Rectal smooth muscle tissue (tissue), 1 donor: Measurements from ENCODE around the gene NOL4L.
A peak's percentile ranks its signal among the peaks of the same experiment; 100 is the strongest.

Source experiments
- H3K27ac ChIP-seq: one replicate; pipeline ENCODE4 v1.7.0; 2013; ENCODE audit warnings: low read depth, low read length, inconsistent platforms
- H3K27me3 ChIP-seq: one replicate; pipeline ENCODE4 v1.7.0; 2013; ENCODE audit warnings: low read length; ENCODE audit not compliant: control insufficient read depth, insufficient read depth
- H3K36me3 ChIP-seq: one replicate; pipeline ENCODE4 v1.7.0; 2013; ENCODE audit warnings: low read length; ENCODE audit not compliant: control insufficient read depth, insufficient read depth
- H3K4me1 ChIP-seq: one replicate; pipeline ENCODE4 v1.7.0; 2013; ENCODE audit warnings: low read length; ENCODE audit not compliant: control insufficient read depth, insufficient read depth
- H3K4me3 ChIP-seq: one replicate; pipeline ENCODE4 v1.7.0; 2013; ENCODE audit warnings: low read length
- H3K9ac ChIP-seq: one replicate; pipeline ENCODE4 v1.7.0; 2013; ENCODE audit warnings: low read length

NOL4L gene

DNA sequence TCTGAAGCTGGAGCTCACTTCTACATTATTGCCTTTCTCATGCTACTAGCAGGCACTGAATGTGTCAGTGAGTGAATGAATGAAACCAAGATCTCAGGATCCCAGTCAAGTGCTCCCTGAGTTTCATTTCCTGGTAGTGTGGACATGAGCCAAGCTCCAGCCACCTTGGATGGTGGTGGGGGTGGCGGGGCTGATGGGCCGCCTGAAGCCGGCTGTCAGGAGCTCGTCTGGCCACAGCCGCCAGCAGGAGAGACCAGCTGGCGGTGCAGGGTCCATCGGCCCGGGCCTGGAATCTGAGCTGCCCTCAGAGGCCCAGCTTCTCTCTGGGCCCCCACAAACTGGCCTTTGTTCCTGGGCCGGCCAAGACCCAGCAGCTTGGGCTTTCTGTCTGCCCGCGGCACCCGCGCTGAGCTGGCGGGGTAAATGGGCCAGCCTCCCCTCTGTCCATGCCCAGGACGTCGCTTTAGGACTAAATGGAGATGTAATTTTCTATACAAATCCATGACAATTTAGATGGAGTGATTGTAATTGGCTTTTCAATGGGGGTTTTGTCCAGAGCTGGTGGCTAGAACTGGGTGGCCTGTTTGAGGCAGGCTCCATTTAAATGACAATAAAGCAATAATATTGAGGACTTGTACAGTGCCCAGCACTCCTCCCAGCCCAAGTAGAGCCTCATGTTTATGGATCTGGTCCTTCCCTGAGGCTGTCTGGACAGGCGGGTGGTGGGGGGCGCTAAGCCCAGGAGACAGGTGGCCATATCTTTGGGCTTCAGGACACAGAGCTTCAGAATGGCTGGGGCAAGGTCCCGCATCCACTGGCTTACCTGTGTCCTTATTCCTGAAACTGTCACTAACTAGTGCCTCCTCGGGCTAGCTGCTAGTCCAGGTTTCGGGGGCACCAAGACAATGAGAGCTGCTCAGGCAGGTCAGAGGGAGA, 43.5 kb downstream of the NOL4L start:
- H3K4me1 ChIP-seq = no peaks in the 10 kb centered on the region
- no peak overlapping the region for H3K27ac ChIP-seq
- H3K27me3 ChIP-seq = peaks cover 2% of the 10 kb centered on the region
- H3K9ac ChIP-seq = no peak overlapping the region
- H3K4me3 ChIP-seq = no peak overlapping the region
- H3K36me3 ChIP-seq = no peaks in the 10 kb centered on the region

GRCh38 chr20:32539817-32540675, 45.1 kb downstream of the NOL4L start:
- Histone ChIP-seq H3K9ac (no peak overlapping the region), H3K4me1 (no peaks in the 10 kb centered on the region), H3K4me3 (no peak overlapping the region), H3K36me3 (no peaks in the 10 kb centered on the region), H3K27me3 (peaks cover 2% of the 10 kb centered on the region), H3K27ac (no peak overlapping the region)

GRCh38 chr20:32539026-32539816, 45.9 kb downstream of the NOL4L start:
- H3K4me1 ChIP-seq = no peaks in the 10 kb centered on the region
- no peaks in the 10 kb centered on the region for H3K36me3 ChIP-seq
- no peak overlapping the region for H3K27ac ChIP-seq
- H3K27me3 ChIP-seq = peaks cover 2% of the 10 kb centered on the region
- no peak overlapping the region for H3K4me3 ChIP-seq
- H3K9ac ChIP-seq = no peak overlapping the region

DNA sequence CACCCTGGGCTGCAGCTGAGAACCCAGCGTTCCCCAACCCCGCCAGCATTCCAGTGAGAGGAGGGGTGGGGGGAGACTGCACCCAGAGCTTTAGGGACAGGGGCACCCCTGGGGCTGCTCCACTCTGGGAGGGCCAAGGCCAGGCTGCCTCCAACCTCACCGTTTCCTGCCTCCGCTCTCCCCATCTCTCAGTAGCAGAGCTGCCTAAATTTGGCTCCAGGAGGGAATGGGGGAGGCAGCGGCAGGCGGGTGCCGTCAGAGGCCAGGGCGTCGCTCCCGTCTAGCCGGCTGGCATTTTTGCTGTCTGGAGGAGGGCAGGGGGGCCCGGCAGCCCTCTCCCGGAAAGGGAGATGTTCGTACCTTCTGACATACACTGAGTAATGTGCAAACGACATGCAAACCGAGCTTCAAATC, 46.6 kb downstream of the NOL4L start:
- no peaks in the 10 kb centered on the region for H3K4me1 ChIP-seq
- peaks cover 2% of the 10 kb centered on the region for H3K27me3 ChIP-seq
- peak overlapping the region; percentile 11 for H3K4me3 ChIP-seq
- H3K9ac ChIP-seq = no peak overlapping the region
- H3K27ac ChIP-seq = no peak overlapping the region
- H3K36me3 ChIP-seq = no peaks in the 10 kb centered on the region

GRCh38 chr20:32537657-32538525, 47.2 kb downstream of the NOL4L start:
- Histone ChIP-seq H3K9ac (peak overlapping the region; percentile 2), H3K4me3 (peak overlapping the region; percentile 74), H3K4me1 (no peaks in the 10 kb centered on the region), H3K36me3 (no peaks in the 10 kb centered on the region), H3K27me3 (peaks cover 2% of the 10 kb centered on the region), H3K27ac (no peak overlapping the region)

- H3K9ac ChIP-seq = peak overlapping the region; percentile 2
- H3K36me3 ChIP-seq = no peaks in the 10 kb centered on the region
- H3K4me1 ChIP-seq = no peaks in the 10 kb centered on the region
- H3K27me3 ChIP-seq = peaks cover 2% of the 10 kb centered on the region
- peak overlapping the region; percentile 74 for H3K4me3 ChIP-seq
- H3K27ac ChIP-seq = no peak overlapping the region
These were observed 48.1 kb downstream of the NOL4L start for GRCh38 chr20:32536851-32537656.

- no peak overlapping the region for H3K27ac ChIP-seq
- H3K4me1 ChIP-seq = no peaks in the 10 kb centered on the region
- H3K4me3 ChIP-seq = peak overlapping the region; percentile 74
- peaks cover 2% of the 10 kb centered on the region for H3K27me3 ChIP-seq
- no peaks in the 10 kb centered on the region for H3K36me3 ChIP-seq
- no peak overlapping the region for H3K9ac ChIP-seq
These were observed 48.9 kb downstream of the NOL4L start for GRCh38 chr20:32535953-32536823.

DNA sequence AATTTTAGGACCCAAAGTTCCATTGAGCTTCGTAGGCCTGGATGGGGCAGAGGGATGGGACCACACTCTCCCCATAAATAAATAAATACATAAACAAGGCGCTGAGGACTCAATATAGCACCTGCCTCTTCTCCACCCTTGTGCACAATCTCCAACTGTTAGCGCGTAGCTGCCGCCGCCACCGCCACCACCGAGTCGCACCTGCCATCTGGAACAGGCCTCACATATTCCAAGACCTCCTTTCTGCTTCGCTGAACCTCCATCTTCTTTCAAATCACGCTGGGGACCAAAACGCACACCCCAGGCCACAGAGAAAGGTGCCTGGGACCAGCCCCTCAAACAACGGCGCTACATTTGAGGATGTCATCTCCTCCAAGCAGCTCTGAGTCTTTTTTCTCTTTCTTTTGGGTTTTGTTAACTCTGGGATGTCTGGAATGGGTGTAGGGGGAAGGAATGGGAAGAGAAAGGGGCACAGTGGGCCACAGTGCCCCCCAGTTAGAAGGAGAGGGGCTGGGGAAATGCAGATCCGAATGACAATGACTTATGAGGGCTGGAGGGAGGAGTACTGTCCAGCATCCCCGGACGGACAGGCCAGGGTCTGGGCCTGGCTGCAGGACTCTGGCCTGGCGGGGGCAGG, 49.7 kb downstream of the NOL4L start:
- no peaks in the 10 kb centered on the region for H3K4me1 ChIP-seq
- H3K27ac ChIP-seq = no peak overlapping the region
- H3K4me3 ChIP-seq = peak overlapping the region; percentile 49
- no peaks in the 10 kb centered on the region for H3K36me3 ChIP-seq
- peaks cover 2% of the 10 kb centered on the region for H3K27me3 ChIP-seq
- no peak overlapping the region for H3K9ac ChIP-seq

DNA sequence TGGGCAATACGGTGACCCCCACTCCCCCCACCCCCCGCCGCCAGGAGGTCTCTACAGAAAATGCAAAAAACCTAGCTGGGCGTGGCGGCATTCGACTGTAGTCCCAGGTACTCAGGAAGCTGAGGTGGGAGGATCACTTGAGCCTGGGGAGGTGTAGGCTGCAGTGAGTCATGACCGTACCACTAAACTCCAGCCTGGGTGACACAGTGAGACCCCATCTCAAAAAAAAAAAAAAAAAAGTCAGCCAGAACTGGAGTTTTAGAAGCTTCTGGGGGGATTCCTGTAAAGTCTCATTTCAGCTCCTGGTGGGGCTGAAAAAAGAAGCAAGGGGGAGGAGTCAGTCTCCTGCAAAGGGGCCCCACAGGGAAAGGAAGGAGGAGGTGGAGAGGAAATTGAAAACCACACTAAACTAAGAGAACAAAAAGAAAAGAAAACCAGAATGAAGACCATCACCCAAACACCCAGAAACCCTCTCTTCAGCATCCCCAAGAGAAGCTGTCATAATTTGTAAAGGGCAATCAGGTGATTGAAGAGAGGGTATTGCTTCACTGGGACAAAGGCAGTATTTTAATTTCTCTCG, 50.4 kb downstream of the NOL4L start:
- Histone ChIP-seq H3K4me1 (no peaks in the 10 kb centered on the region), H3K27ac (no peak overlapping the region), H3K9ac (no peak overlapping the region), H3K4me3 (no peak overlapping the region), H3K36me3 (no peaks in the 10 kb centered on the region), H3K27me3 (peaks cover 2% of the 10 kb centered on the region)

DNA sequence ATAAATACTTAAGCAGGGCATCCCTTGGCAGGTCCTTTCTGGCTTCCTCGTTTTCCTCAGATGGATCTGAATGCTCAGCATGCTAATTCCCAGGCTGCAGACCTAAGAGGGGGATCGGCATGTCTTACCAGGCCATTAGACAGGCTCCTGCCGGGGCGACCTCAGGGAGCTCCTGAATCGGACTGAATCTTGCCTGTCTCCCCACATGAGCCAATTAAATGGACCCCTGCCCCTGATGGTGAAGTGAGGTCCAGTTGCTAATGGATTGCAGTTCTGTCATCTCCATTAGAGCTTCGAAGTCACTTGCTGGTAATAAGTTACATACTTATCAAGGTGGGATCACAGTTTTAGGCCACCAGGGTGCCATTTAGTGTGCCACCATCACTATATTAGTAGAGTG, 51.4 kb downstream of the NOL4L start:
- Histone ChIP-seq H3K4me1 (no peaks in the 10 kb centered on the region), H3K27ac (no peak overlapping the region), H3K9ac (no peak overlapping the region), H3K27me3 (peaks cover 2% of the 10 kb centered on the region), H3K4me3 (no peak overlapping the region), H3K36me3 (no peaks in the 10 kb centered on the region)
